GM12873 (cell line): ENCODE data around the gene KIF26B.

ENCODE experiments used
- TF ChIP-seq, protein P1 (sequence below): IDR thresholded peaks from 2 replicates; pipeline ENCODE4 v1.5.1; 2012; ENCODE audit warnings: low read depth, mild to moderate bottlenecking, moderate library complexity, low read length, control low read depth; ENCODE audit not compliant: insufficient read depth; ENCODE audit errors: missing control alignments

The KIF26B gene

DNA sequence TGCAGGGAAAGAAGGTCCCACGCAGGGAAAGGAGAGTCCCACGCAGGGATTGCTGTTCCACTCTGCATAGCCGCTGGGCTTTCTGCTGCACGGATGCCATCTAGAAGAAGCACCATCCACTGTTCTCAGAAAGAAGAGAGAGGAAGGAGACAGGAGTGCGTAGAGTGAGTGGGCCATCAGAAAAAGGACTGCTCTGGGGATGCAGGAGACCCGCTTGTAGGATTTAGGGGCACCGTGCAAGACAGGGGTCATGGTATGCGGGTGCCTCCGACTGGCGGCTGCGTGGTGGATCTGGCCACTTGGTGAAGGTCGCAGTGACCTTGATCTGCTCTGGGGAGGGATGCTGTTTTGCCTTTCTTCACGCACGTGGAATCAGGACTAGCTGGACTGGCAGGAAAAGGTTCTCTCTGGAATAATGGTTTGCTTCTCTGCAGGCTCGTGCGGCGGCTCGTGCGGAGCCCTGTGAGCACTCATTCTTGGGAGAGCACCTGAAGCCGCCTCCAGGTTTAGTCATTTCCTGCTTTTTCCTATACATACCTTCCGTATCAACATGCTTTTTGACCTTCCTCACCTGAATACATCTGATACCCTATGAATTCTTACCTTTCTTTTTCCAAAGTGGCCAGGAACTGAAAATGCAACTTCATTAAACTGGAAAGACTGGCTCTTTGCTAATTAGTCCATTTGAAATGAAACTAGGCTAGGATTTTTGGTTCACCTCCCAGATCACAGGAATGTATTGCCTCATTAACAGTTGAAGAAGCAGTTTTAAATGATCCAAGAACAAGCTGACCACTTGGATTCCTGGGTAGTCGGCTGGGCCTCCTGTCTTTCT is 181.6 kb downstream of the KIF26B start:
- TF ChIP-seq, protein P1, sequence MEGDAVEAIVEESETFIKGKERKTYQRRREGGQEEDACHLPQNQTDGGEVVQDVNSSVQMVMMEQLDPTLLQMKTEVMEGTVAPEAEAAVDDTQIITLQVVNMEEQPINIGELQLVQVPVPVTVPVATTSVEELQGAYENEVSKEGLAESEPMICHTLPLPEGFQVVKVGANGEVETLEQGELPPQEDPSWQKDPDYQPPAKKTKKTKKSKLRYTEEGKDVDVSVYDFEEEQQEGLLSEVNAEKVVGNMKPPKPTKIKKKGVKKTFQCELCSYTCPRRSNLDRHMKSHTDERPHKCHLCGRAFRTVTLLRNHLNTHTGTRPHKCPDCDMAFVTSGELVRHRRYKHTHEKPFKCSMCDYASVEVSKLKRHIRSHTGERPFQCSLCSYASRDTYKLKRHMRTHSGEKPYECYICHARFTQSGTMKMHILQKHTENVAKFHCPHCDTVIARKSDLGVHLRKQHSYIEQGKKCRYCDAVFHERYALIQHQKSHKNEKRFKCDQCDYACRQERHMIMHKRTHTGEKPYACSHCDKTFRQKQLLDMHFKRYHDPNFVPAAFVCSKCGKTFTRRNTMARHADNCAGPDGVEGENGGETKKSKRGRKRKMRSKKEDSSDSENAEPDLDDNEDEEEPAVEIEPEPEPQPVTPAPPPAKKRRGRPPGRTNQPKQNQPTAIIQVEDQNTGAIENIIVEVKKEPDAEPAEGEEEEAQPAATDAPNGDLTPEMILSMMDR: no peak

DNA sequence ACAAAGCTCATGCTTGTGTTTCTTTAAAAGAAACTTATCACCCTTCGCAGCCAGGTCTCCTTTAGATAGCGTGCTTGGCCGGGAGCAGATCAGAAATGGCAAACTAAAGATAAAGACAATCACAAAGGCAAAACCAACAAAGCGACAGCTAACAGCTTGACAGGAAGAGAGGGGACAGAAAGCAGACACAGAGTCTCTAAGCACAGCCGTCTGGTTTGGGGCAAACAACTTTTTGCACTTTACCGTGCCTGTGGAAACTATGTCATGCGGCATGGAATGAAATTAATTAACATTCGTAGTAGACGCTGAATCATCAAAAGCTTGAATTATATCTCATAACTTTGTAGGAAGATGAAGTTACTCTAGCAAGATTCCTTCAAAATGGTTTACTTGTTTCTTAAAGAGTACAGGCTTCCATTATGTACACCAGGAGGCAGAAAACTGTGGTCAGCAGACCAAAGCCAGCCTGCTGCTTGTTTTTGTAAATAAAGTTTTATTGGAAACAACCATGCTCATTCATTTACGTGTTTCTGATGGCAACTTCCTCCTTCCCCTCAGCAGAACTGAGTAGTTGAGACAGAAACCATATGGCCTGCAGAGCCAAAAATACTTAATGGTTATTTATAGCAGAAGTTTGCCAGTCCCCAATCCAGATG is 183.2 kb downstream of the KIF26B start:
- TF ChIP-seq, protein P1: no peak

DNA sequence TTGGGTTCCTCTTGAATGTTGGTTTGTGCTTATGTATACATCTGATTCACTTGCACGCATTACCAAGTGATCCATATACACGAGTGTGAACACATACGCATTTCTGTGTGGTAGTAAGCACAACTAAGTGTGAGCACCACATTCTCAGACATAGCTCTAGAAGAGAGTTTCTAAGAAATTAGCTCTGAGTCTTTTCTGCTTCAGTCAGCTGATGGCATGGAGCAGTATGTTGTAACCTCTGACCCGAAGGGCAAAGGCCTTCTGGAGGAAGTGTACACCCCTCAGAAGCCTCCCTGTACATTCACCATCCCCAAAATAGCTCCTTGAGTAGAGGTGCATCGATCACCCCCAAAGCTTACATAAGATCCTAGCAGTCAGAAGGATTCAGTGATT is 183.7 kb downstream of the KIF26B start:
- TF ChIP-seq, protein P1: no peak

DNA sequence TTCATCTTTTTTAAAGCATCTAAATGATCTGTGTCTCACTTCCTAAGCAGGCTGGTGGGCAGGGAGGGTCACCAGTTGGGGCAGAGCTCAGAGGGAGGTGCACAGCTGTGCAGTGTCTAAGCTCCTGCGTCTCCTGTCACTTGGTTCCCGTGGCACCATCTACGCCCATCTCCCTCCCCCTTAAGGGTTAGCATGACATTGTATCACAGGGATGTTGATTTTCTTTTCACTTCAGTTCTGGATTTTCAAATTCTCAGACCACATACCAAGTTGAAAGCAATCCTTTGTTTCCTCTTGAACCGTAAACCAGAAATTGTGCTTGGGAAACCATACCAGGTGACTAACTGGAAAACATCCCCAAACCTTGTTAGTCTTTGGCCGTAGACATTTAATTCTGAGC is 187.0 kb downstream of the KIF26B start:
- TF ChIP-seq, protein P1: no peak

DNA sequence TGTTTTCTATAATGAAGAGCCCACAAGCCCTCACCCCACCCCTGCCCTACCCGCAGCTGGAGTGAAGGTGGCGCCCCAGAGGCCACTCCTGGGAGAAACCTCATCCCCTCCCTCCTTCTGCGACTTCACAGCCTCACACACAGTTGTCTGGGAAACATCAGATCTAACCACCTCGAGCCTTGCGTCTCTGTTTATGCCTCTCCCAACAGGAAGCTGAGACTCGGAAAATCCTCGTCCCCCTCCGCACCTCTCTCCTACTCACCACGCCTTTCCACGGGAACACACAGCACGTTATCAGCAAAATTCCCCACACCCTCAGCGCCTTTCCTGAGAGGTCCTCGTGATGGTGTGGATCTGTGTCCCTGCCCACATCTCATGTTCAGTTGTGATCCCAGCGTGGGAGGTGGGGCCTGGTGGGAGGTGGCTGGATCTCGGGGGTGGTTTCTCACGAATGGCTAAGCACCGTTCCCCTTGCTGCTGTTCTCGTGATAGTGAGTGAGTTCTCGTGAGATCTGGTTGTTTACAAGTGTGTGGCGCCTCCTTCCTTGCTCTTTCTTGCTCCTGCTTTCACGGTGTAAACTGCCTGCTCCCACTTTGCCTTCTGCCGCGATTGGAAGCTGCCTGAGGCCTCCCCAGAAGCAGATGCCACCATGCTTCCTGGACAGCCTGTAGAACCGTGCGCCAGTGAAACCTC is 190.6 kb downstream of the KIF26B start:
- TF ChIP-seq, protein P1: no peak

DNA sequence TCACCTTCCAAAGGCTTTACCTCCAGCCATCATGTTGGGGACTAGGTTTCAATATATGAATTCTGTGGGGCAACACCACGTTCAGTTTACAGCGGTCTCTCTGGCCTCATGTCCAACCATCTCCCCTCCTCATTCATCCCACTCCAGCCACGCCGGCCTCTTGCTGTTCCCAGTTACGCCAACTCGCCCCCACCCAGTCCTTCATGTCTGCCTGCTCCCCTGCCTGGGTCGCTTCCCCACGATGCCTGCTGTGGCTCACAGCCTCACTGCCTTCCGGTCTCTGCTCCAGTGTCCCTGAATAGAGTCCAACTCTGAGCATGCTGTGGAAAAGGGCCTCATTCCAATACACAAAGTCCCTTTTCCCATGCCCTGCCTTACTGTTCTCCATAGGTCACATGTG is 193.8 kb downstream of the KIF26B start:
- TF ChIP-seq, protein P1: no peak

DNA sequence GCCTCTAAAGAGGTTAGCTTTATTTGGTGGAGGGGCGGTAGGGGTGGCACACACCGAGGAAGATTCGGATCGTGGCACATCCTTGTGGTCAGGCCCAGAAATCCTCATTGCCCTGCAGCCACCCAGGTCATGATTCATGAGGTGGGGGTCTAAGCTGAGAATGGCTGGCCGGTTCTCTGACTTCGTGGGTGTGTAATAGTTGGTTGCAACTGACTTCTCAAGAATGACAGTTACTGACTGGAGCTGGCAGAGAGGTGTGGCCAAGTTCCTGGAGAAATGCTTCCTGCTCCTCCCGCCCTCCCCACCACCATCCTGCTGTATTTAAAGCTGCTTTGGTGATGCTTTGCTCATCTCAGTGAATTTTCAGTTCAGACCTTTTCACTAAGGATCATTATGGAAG is 198.6 kb downstream of the KIF26B start:
- TF ChIP-seq, protein P1: no peak
